SIG-M5 (cell line): ENCODE data around the gene EDN1.
"Not testable (repeated sequence)": the region's sequence is repeated elsewhere in the genome, so short reads cannot be mapped to it uniquely, and the experiment has no call there.

Experiments used
- DNase-seq: peaks from one replicate; lab custom pipeline; 2025; lab: John Stamatoyannopoulos, UW

The EDN1 gene

GRCh38 chr6:12327391-12327790 is 37.2 kb downstream of the EDN1 start:
- DNase-seq: no peak

- DNase-seq: no peak
Observed at GRCh38 chr6:12327988-12328387, 37.8 kb downstream of the EDN1 start.

- DNase-seq: no peak
Observed at GRCh38 chr6:12328701-12329100, 38.5 kb downstream of the EDN1 start.

- DNase-seq: no peak
Observed at GRCh38 chr6:12331474-12331873, 41.3 kb downstream of the EDN1 start.

GRCh38 chr6:12331951-12332749 is 42.0 kb downstream of the EDN1 start:
- no peak for DNase-seq

GRCh38 chr6:12332750-12333079 is 42.6 kb downstream of the EDN1 start:
- not testable (repeated sequence) for DNase-seq

GRCh38 chr6:12333128-12333527 is 43.0 kb downstream of the EDN1 start:
- no peak for DNase-seq

- no peak for DNase-seq
Observed at GRCh38 chr6:12334526-12335130, 44.5 kb downstream of the EDN1 start.

- DNase-seq: no peak
Observed at GRCh38 chr6:12335131-12335527, 45.0 kb downstream of the EDN1 start.

- no peak for DNase-seq
Observed at GRCh38 chr6:12335717-12336116, 45.6 kb downstream of the EDN1 start.

GRCh38 chr6:12336121-12336971 is 46.2 kb downstream of the EDN1 start:
- DNase-seq: no peak

- DNase-seq: no peak
Observed at GRCh38 chr6:12339022-12339421, 48.9 kb downstream of the EDN1 start.

- no peak for DNase-seq
Observed at GRCh38 chr6:12339808-12340487, 49.8 kb downstream of the EDN1 start.

GRCh38 chr6:12340488-12340818 is 50.3 kb downstream of the EDN1 start:
- DNase-seq: no peak

GRCh38 chr6:12342664-12343063 is 52.5 kb downstream of the EDN1 start:
- no peak for DNase-seq

GRCh38 chr6:12343122-12343439 is 52.9 kb downstream of the EDN1 start:
- DNase-seq: no peak

- DNase-seq: no peak
Observed at GRCh38 chr6:12343440-12344162, 53.4 kb downstream of the EDN1 start.

- no peak for DNase-seq
Observed at GRCh38 chr6:12344296-12344695, 54.1 kb downstream of the EDN1 start.

GRCh38 chr6:12344961-12345693 is 55.0 kb downstream of the EDN1 start:
- no peak for DNase-seq

GRCh38 chr6:12345694-12346058 is 55.5 kb downstream of the EDN1 start:
- no peak for DNase-seq
